ENCODE data around the gene EPHA7. TPM values are rescaled to one million over a fixed set of nuclear protein-coding genes. Genes with fewer than 3 reads are reported as not detected.

The EPHA7 gene
- total and polyA plus RNA-seq, 2 of the 4 experiments (the other 2 are of a cell fraction): not detected

- DNase-seq (no peak), ATAC-seq (ENCODE audit: low read depth) (no peak)
- CTCF ChIA-PET: no interaction called here
- Histone ChIP-seq H3K4me2 (ENCODE audit: low read depth, low read length) (no peak overlapping the region), H2BK5ac (ENCODE audit: low read depth, low read length, poor library complexity, severe bottlenecking) (no peak overlapping the region), H4K20me1 (ENCODE audit: insufficient read depth, low read length) (no peaks in the 10 kb centered on the region), H3K9me3 (ENCODE audit: control insufficient read depth, insufficient read depth, low read length) (no peaks in the 10 kb centered on the region), H3K27me3 (ENCODE audit: control insufficient read depth, insufficient read depth, low read length) (no peaks in the 10 kb centered on the region), H3K56ac (ENCODE audit: extremely low read depth, insufficient read depth, low read length) (no peak overlapping the region), H3K79me1 (ENCODE audit: low read depth in 1 of 2, low read length in 2 of 2) (no peaks in the 10 kb centered on the region), H2AK9ac (replicated peaks; ENCODE audit: low read depth, low read length, poor library complexity) (no peak overlapping the region), H2BK20ac (ENCODE audit: low read depth, low read length) (no peak overlapping the region), H4K8ac (ENCODE audit: low read depth in 2 of 2, low read length in 2 of 2) (no peak overlapping the region), H3K4ac (ENCODE audit: low read depth, low read length) (no peak overlapping the region), H2BK15ac (ENCODE audit: low read depth, low read length) (no peak overlapping the region), H3K18ac (ENCODE audit: low read depth, low read length) (no peak overlapping the region), H3K9me1 (ENCODE audit: insufficient read depth, low read length) (no peaks in the 10 kb centered on the region), H3K4me3 (ENCODE audit: insufficient read depth, low read depth, low read length) (no peak overlapping the region), H3K27ac (ENCODE audit: insufficient read depth, low read length) (no peak overlapping the region), H2AFZ (replicated peaks; ENCODE audit: low read length, poor library complexity) (no peak overlapping the region), H3K9ac (ENCODE audit: low read depth, low read length) (no peak overlapping the region), H4K91ac (ENCODE audit: insufficient read depth, low read depth, low read length) (no peak overlapping the region), H3K23ac (ENCODE audit: low read depth, low read length) (no peak overlapping the region), H3K36me3 (ENCODE audit: control insufficient read depth, insufficient read depth, low read length) (no peaks in the 10 kb centered on the region), H3K14ac (replicated peaks; ENCODE audit: low read depth, low read length) (no peak overlapping the region), H4K5ac (ENCODE audit: low read depth, low read length) (no peak overlapping the region), H3K4me1 (ENCODE audit: control insufficient read depth, insufficient read depth, low read length) (no peaks in the 10 kb centered on the region), H2AK5ac (ENCODE audit: low read depth, low read length) (no peak overlapping the region), H2BK120ac (ENCODE audit: low read depth, low read length) (no peak overlapping the region)
- 86% methylated on average over 1 of the region's 3 CpGs; no CpG with 5 or more reads in 1 of the 2 experiments for WGBS, 2 experiments (ENCODE audit: extremely low coverage in 2 of 2, insufficient read length in 1 of 2)
- in situ Hi-C loops (cut with MboI; ENCODE audit: low sequenced_read_pairs): no loop called here
- BruUV-seq (replicated peaks): no TSS peak
- TF ChIP-seq ELK1 (IDR thresholded peaks at IDR 0.05; ENCODE audit: borderline replicate concordance, low read depth, low read length) (no peak), BHLHE40 (IDR thresholded peaks at IDR 0.05; ENCODE audit: low read depth, low read length) (no peak), POLR2A (IDR thresholded peaks at IDR 0.05; ENCODE audit: low read depth, low read length) (no peak), SMC3 (IDR thresholded peaks at IDR 0.05; ENCODE audit: low read depth, low read length) (no peak), NFE2L2 (IDR thresholded peaks at IDR 0.05; ENCODE audit: low read depth, low read length) (no peak), RFX5 (IDR thresholded peaks at IDR 0.05; ENCODE audit: low read depth, low read length) (no peak)
- intact Hi-C loops (cut with micrococcal nuclease): no loop called here
- dilution Hi-C loops (cut with HindIII; ENCODE audit: low sequenced_read_pairs, unreplicated experiment): no loop called here
- POLR2A ChIA-PET (ENCODE audit: unreplicated experiment): no interaction called here
These were observed 34.6 kb upstream of the EPHA7 start for GRCh38 chr6:93453956-93454355.
